Fibroblast of villous mesenchyme (primary cell): ENCODE measurements around the gene DNM1. TPM values are rescaled to one million over a fixed set of nuclear protein-coding genes. Genes with fewer than 3 reads are reported as not detected.
A peak's percentile ranks its signal among the peaks of the same experiment; 100 is the strongest.

Experiments used
- DNase-seq: peaks from one replicate; pipeline ENCODE4 v3.0.0-alpha.2; 2010; ENCODE audit warnings: low read depth
- H3K4me3 ChIP-seq: 2 replicates; pipeline ENCODE4 v1.5.1; 2011; ENCODE audit warnings: low read depth, mild to moderate bottlenecking, low read length
- total RNA-seq: library from RNA; depleted of rRNA; stranded (reverse); fragments of >200 nt; gene quantifications from 2 replicates; pipeline ENCODE4 v1.2.3, GENCODE V29; 2012
- TF ChIP-seq, protein P1 (sequence below): IDR thresholded peaks from 2 replicates; pipeline ENCODE4 v1.5.1; 2012; ENCODE audit warnings: low read depth, mild to moderate bottlenecking, low read length; ENCODE audit not compliant: insufficient read depth

The DNM1 gene
- total RNA-seq, 1 donor, result 15.5 TPM

DNA sequence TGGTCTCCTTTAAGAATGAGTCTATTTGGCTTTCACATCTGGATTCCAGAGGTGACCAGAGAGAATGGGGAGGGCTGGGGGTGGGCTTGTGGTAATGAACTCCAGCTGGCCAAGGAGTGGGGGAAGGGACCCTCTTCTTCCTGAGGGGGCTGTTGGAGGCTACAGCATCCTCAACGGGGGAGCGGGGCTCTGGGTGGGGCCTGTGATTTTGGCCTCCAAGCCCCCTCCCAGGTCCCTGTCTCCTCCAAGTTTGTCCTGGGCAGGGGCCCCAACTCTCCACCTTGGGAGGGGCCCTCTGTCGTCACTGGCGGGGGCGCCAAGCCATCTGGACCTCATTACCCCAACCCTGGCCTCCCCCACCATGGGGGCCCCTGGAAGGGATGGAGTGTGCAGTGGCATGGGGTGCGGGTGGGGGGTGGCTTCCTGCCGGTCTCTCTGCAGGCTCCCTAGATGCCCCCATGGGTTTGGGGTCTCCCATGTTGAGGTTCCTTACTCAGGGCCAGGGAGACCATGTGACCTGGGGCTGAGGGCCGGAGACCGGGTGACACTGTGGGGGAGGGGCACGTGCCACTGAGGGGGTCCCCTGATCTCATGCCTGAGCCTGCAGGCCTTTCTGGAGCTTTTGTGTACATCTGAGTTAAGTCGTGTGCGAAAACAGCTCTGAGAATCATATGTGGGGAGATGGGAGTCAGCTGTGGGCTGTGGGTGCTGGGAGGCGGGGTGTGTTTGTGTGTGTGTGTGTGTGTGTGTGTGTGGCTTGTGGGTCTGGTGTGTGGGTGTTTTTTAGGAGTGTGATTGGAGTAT is 40.2 kb downstream of the DNM1 start:
- TF ChIP-seq, protein P1, sequence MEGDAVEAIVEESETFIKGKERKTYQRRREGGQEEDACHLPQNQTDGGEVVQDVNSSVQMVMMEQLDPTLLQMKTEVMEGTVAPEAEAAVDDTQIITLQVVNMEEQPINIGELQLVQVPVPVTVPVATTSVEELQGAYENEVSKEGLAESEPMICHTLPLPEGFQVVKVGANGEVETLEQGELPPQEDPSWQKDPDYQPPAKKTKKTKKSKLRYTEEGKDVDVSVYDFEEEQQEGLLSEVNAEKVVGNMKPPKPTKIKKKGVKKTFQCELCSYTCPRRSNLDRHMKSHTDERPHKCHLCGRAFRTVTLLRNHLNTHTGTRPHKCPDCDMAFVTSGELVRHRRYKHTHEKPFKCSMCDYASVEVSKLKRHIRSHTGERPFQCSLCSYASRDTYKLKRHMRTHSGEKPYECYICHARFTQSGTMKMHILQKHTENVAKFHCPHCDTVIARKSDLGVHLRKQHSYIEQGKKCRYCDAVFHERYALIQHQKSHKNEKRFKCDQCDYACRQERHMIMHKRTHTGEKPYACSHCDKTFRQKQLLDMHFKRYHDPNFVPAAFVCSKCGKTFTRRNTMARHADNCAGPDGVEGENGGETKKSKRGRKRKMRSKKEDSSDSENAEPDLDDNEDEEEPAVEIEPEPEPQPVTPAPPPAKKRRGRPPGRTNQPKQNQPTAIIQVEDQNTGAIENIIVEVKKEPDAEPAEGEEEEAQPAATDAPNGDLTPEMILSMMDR, result no peak
- H3K4me3 ChIP-seq, result peak overlapping the region; percentile 81
- DNase-seq, result peak; percentile 72

DNA sequence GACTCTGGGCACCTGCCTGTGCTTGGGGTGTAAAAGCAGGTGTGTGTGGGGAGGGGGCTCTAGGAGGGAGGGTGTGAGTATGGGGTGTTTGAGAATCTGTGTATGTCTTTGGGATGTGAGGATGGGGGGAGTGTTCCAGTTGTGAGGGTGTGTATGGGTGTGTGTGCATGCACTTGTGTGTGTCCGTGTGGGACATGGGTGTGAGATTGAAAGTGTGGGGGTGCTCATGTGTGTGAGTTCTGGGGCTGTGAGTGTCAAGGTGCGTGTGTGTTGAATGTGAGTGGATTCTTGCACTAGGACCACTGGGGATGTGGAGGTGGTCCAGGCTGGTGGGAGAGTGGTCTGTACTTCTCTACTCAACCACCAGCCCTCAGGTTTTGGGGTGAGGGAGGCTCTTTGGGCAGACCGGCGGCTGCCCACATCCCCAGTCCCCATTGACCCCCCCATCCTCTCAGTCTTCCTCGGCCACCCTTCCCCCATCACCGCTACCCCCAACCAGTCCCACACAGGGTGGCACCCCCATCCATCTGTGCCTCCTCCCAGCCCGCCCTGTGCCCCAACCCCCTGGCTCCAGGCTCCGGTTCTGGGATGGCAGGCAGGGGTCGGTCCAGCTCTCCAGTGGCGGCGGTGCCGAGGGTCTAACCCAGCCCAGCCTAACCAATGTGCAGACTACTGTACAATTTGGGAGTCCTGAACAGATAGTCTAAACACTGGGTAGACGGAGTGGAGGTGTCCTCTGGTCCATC is 41.1 kb downstream of the DNM1 start:
- no peak for DNase-seq
- H3K4me3 ChIP-seq, result peak overlapping the region; percentile 81
- TF ChIP-seq, protein P1, result no peak

- H3K4me3 ChIP-seq, result peak overlapping the region; percentile 81
- TF ChIP-seq, protein P1, result no peak
- peak; percentile 96 for DNase-seq
Observed at GRCh38 chr9:128244837-128245231, 41.7 kb downstream of the DNM1 start.

DNA sequence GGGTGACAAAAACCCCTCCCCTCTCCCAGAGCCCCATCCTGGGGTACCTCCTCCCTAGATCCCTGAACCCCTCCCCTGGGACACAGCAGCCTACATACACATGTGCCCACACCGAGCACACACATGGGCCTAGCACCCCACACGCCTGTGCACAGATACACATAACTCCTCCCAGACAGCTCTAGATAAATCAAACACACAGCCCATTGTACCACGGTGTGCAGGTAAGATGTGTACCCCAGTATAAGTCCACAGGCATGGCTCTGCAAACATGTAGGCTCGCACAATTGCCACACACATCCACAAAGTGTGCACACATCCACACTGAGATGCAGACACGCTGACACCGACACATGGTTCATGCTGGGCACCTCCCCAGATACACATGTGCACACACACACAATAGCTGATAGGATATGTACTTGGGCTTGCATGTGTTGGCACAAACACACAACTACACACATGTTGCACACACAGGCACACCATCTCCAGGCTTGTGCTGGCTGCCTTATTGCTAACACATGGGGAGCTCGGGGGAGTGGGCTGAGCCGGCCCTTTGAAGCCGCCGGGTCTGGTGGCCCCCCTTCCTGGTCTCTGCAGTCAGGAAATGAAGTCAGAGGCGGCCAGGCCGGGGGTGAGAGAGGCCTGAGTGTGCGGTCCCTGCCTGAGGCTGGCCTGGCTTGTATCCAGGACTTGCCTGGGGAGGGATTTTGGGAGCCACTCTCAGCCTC is 42.4 kb downstream of the DNM1 start:
- TF ChIP-seq, protein P1, result no peak
- peak; percentile 83 for DNase-seq
- no peak overlapping the region for H3K4me3 ChIP-seq

DNA sequence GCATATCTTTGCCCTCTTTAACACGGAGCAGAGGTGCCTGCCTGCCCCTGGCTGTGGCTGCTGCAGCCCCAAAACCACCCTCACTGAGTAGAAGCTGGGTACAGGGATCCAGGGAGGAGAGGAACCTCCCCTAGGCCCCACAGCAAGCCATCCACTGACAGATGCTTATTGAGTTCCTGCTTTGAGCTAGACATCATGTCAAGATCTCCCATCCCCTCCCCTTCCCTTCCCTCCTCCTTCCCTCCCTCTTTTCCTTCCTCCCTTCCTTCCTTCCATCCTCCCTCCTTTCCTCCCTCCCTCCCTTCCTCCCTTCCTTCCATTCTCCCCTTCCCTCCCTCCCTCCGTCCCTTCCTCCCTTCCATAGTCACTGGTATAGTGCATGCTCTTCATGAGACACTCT is 43.3 kb downstream of the DNM1 start:
- H3K4me3 ChIP-seq, result no peak overlapping the region
- no peak for DNase-seq
- TF ChIP-seq, protein P1, result no peak

DNA sequence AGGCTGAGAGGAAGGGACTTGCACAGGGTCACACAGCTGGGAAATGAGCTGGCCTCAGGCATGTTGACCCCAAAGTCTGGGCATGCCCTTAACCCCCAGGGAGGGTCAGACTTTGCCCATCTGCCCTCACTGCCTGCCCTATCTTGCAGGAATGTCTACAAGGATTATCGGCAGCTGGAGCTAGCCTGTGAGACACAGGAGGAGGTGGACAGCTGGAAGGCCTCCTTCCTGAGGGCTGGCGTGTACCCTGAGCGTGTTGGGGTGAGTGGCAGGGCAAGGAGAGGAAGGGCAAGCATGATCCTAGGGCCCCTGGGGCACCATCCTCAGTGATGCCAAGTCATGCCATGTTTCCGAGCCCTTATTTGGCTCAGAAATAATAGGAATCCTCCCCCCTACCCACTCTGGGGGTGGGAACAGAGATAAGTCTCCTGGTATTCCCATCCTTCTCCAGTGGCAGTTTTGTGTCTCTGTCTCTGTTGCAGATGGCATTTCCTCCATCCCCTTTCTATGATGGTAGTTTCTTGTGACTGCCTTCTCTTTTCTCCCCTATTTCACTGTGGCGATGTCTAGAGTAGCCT is 44.1 kb downstream of the DNM1 start:
- peak; percentile 72 for DNase-seq
- TF ChIP-seq, protein P1, result no peak

More for the DNA sequence above, 44.1 kb downstream of the DNM1 start:
- no peak overlapping the region for H3K4me3 ChIP-seq
